ENCODE results near the gene HES4. TPM values are rescaled to one million over a fixed set of nuclear protein-coding genes. Genes with fewer than 3 reads are reported as not detected.

The HES4 gene
- total and polyA plus RNA-seq, 2 of the 13 experiments (the other 11 are each of a cell fraction or from before 2014, with no cell fraction given), result 8.8 to 10.6 TPM

GRCh38 chr1:1006305-1007159 is 6.6 kb upstream of the HES4 start (continued):
- TF ChIP-seq ZFP36 (IDR thresholded peaks at IDR 0.05; ENCODE audit: borderline replicate concordance, low read depth, low read length, partially characterized antibody), result no peak
- TF ChIP-seq, protein P1, sequence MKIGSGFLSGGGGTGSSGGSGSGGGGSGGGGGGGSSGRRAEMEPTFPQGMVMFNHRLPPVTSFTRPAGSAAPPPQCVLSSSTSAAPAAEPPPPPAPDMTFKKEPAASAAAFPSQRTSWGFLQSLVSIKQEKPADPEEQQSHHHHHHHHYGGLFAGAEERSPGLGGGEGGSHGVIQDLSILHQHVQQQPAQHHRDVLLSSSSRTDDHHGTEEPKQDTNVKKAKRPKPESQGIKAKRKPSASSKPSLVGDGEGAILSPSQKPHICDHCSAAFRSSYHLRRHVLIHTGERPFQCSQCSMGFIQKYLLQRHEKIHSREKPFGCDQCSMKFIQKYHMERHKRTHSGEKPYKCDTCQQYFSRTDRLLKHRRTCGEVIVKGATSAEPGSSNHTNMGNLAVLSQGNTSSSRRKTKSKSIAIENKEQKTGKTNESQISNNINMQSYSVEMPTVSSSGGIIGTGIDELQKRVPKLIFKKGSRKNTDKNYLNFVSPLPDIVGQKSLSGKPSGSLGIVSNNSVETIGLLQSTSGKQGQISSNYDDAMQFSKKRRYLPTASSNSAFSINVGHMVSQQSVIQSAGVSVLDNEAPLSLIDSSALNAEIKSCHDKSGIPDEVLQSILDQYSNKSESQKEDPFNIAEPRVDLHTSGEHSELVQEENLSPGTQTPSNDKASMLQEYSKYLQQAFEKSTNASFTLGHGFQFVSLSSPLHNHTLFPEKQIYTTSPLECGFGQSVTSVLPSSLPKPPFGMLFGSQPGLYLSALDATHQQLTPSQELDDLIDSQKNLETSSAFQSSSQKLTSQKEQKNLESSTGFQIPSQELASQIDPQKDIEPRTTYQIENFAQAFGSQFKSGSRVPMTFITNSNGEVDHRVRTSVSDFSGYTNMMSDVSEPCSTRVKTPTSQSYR (CRISPR knock-in tag; IDR thresholded peaks at IDR 0.05; ENCODE audit: borderline replicate concordance), result peak; percentile 66; the same call in 1 of the 2 replicates
- TF ChIP-seq SUZ12 (IDR thresholded peaks at IDR 0.05; ENCODE audit: low read depth, low read length), result no peak
- peak; percentile 96 for TF ChIP-seq TFE3 (CRISPR knock-in tag; IDR thresholded peaks at IDR 0.05)
- TF ChIP-seq ZBTB21 (CRISPR knock-in tag; IDR thresholded peaks at IDR 0.05), result peak; percentile 99
- TF ChIP-seq GLI4 (CRISPR knock-in tag; IDR thresholded peaks at IDR 0.05; ENCODE audit: borderline replicate concordance), result 0 out of 2 replicates have a peak, but pooled peaks have one; percentile 23
- TF ChIP-seq ZNF12 (CRISPR knock-in tag; IDR thresholded peaks at IDR 0.05), result no peak; the same call in 1 of the 2 replicates
- TF ChIP-seq TCF12 (IDR thresholded peaks at IDR 0.05), result no peak
- no peak; the same call in 1 of the 2 replicates for TF ChIP-seq TCF12 (CRISPR knock-in tag; IDR thresholded peaks at IDR 0.05)
- peak; percentile 94 for TF ChIP-seq MED1 (CRISPR knock-in tag; IDR thresholded peaks at IDR 0.05)
- TF ChIP-seq RFXAP (CRISPR knock-in tag; IDR thresholded peaks at IDR 0.05; ENCODE audit: borderline replicate concordance), result peak; percentile 84; the same call in 1 of the 2 replicates
- TF ChIP-seq AKAP8 (CRISPR knock-in tag; IDR thresholded peaks at IDR 0.05), result 0 out of 2 replicates have a peak, but pooled peaks have one; percentile 74
- peak; percentile 87; the same call in 1 of the 2 replicates for TF ChIP-seq ETV5 (CRISPR knock-in tag; IDR thresholded peaks at IDR 0.05; ENCODE audit: borderline replicate concordance)
- peak; percentile 66 for TF ChIP-seq TAF15 (IDR thresholded peaks at IDR 0.05; ENCODE audit: low read depth, low read length, poor library complexity, severe bottlenecking)
- no peak for TF ChIP-seq ZNF850 (CRISPR knock-in tag; conservative IDR thresholded peaks at IDR 0.05)
- TF ChIP-seq, protein P2, sequence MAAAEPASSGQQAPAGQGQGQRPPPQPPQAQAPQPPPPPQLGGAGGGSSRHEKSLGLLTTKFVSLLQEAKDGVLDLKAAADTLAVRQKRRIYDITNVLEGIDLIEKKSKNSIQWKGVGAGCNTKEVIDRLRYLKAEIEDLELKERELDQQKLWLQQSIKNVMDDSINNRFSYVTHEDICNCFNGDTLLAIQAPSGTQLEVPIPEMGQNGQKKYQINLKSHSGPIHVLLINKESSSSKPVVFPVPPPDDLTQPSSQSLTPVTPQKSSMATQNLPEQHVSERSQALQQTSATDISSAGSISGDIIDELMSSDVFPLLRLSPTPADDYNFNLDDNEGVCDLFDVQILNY (CRISPR knock-in tag; conservative IDR thresholded peaks at IDR 0.05), result no peak
- TF ChIP-seq KDM6A (CRISPR knock-in tag; IDR thresholded peaks at IDR 0.05; ENCODE audit: low read depth), result peak; percentile 92
- no peak for TF ChIP-seq MTA3 (CRISPR knock-in tag; IDR thresholded peaks at IDR 0.05)
- TF ChIP-seq THAP11 (CRISPR knock-in tag; IDR thresholded peaks at IDR 0.05), result peak; percentile 88
- no peak for TF ChIP-seq KAT2B (IDR thresholded peaks at IDR 0.05; ENCODE audit: borderline replicate concordance, low read depth, low read length)
- peak; percentile 39; the same call in 1 of the 2 replicates for TF ChIP-seq MAZ (IDR thresholded peaks at IDR 0.05; ENCODE audit: borderline replicate concordance, low read depth, low read length)
- peak; percentile 72; the same call in 1 of the 2 replicates for TF ChIP-seq MAZ (CRISPR knock-in tag; IDR thresholded peaks at IDR 0.05; ENCODE audit: low read depth)
- TF ChIP-seq, protein P3, sequence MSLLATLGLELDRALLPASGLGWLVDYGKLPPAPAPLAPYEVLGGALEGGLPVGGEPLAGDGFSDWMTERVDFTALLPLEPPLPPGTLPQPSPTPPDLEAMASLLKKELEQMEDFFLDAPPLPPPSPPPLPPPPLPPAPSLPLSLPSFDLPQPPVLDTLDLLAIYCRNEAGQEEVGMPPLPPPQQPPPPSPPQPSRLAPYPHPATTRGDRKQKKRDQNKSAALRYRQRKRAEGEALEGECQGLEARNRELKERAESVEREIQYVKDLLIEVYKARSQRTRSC (CRISPR knock-in tag; IDR thresholded peaks at IDR 0.05; ENCODE audit: low read depth), result no peak
- no peak for TF ChIP-seq SNAPC2 (CRISPR knock-in tag; IDR thresholded peaks at IDR 0.05)
- 0 out of 2 replicates have a peak, but pooled peaks have one; percentile 76 for TF ChIP-seq TOE1 (CRISPR knock-in tag; IDR thresholded peaks at IDR 0.05)

Data from HepG2 (cell line).